Transverse colon (tissue), 4 donors: Measurements from ENCODE around the gene IRAK4. TPM values are rescaled to one million over a fixed set of nuclear protein-coding genes. Genes with fewer than 3 reads are reported as not detected.

Experiments used
- DNase-seq: peaks from one replicate; pipeline ENCODE4 v3.0.0-alpha.2; 2019
- H3K27ac ChIP-seq, 4 donors: fragments of 200-600 bp; sonication (generic); 2 replicates each; pipeline ENCODE4 v1.5.1; 2016 to 2018; ENCODE audit warnings: inconsistent platforms in 4 of 4
- H3K27me3 ChIP-seq: fragments of 200-600 bp; sonication (generic); 2 replicates; pipeline ENCODE4 v1.5.1; 2017; ENCODE audit warnings: inconsistent platforms
- H3K36me3 ChIP-seq, 4 donors: fragments of 200-600 bp; sonication (generic); 2 replicates each; pipeline ENCODE4 v1.5.1; 2017 to 2019; ENCODE audit warnings: inconsistent platforms in 4 of 4
- H3K4me1 ChIP-seq, 4 donors: fragments of 200-600 bp; sonication (generic); 2 replicates each; pipeline ENCODE4 v1.5.1; 2017 to 2020; ENCODE audit warnings: inconsistent platforms in 4 of 4
- H3K4me3 ChIP-seq, 4 donors: fragments of 200-600 bp; sonication (generic); 1 replicate in 1 of 4; 2 replicates in 3 of 4; pipeline versions ENCODE4 v1.5.1 to v1.6.1; 2017 to 2019; ENCODE audit warnings: inconsistent platforms in 4 of 4
- H3K9me3 ChIP-seq, 2 donors: fragments of 200-600 bp; sonication (generic); 2 replicates each; pipeline ENCODE4 v1.5.1; 2017 to 2019; ENCODE audit warnings: inconsistent platforms in 2 of 2
- EP300 ChIP-seq: sonication (generic); formaldehyde crosslinking; IDR thresholded peaks from one replicate; pipeline ENCODE4 v1.6.1; 2017; ENCODE audit warnings: antibody characterized with exemption, low read depth
- POLR2A ChIP-seq: fragments of 450-650 bp; IDR thresholded peaks from one replicate; pipeline ENCODE4 v1.6.1; 2016; ENCODE audit warnings: antibody characterized with exemption, mild to moderate bottlenecking, moderate library complexity
- POLR2AphosphoS5 ChIP-seq, 3 donors: sonication (generic); formaldehyde crosslinking; IDR thresholded peaks; one replicate each; pipeline ENCODE4 v1.6.1; 2016; ENCODE audit warnings: antibody characterized with exemption in 3 of 3
- WGBS, 2 donors: methylation state at CpG; one replicate each; pipeline ENCODE4 v1.1.5; 2018; ENCODE audit warnings: low coverage in 1 of 2; 5-methylcytosine and 5-hydroxymethylcytosine counted together
- in situ Hi-C, 4 donors: fragments of 200-750 bp; cut with MboI; loops; one replicate each; pipeline versions ENCODE4 v1.15.0 to v1.15.1; 2017; ENCODE audit warnings: low sequenced_read_pairs in 3 of 4, low pct_ligation_motif_present in 1 of 4, low pct_unique_long_range_greater_than_20kb in 1 of 4
- intact Hi-C: fragments of 100-400 bp; cut with DNase I; formaldehyde crosslinking; loops from one replicate; pipeline ENCODE4 v1.15.1; 2023; ENCODE audit warnings: low total_unique reads
- total RNA-seq, 4 donors: library from RNA; depleted of rRNA; stranded (reverse); fragments of >200 nt; gene quantifications; one replicate each; pipeline ENCODE4 v1.1.0, GENCODE V29; 2016
- TF ChIP-seq, protein P1 (sequence below), 5 experiments: fragments of 200-600 bp in 3 of 5; fragments of 450-650 bp in 2 of 5; sonication (generic) in 3 of 5; IDR thresholded peaks; 1 replicate in 2 of 5; 2 replicates in 3 of 5; pipeline ENCODE4 v1.5.1; 2016 to 2017; ENCODE audit warnings: antibody characterized with exemption in 5 of 5, inconsistent platforms in 3 of 5, mild to moderate bottlenecking in 2 of 5, moderate library complexity in 1 of 5

IRAK4 gene
- total RNA-seq, 4 donors from 2014 or later = 6.6 to 39.7 (median 19.0) TPM

DNA sequence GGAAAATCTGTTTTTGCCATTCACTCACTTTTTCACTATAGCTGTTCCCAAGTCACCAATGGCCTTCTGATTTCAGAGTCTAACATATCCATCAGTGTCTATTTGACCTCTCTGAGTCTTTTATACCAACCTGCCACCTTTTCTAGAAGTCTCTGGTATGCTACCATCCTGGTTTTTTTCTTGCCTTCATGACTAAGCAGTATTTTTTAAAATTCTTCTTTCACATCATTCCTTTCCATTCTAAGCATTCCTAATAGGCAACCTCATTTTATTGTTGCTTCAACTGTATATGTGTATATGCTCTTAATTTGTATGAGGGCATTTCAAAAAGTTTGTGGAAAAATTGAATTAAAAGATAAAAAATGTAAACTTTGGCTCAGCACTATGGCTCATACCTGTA, 5.0 kb downstream of the IRAK4 start:
- Histone ChIP-seq H3K27me3 (no peaks in the 10 kb centered on the region), H3K9me3 (no peaks in the 10 kb centered on the region), H3K36me3 (peaks cover 0 to 7% (median 0%) of the 10 kb centered on the region in 4 donors), H3K4me1 (peaks cover 5 to 38% (median 17%) of the 10 kb centered on the region in 4 donors), H3K27ac (no peak overlapping the region), H3K4me3 (no peak overlapping the region)
- in situ Hi-C loops (no loop called here), intact Hi-C loops (no loop called here)
- no peak for TF ChIP-seq POLR2AphosphoS5 (IDR thresholded peaks at IDR 0.05)
- no peak for TF ChIP-seq POLR2A
- TF ChIP-seq, protein P1, sequence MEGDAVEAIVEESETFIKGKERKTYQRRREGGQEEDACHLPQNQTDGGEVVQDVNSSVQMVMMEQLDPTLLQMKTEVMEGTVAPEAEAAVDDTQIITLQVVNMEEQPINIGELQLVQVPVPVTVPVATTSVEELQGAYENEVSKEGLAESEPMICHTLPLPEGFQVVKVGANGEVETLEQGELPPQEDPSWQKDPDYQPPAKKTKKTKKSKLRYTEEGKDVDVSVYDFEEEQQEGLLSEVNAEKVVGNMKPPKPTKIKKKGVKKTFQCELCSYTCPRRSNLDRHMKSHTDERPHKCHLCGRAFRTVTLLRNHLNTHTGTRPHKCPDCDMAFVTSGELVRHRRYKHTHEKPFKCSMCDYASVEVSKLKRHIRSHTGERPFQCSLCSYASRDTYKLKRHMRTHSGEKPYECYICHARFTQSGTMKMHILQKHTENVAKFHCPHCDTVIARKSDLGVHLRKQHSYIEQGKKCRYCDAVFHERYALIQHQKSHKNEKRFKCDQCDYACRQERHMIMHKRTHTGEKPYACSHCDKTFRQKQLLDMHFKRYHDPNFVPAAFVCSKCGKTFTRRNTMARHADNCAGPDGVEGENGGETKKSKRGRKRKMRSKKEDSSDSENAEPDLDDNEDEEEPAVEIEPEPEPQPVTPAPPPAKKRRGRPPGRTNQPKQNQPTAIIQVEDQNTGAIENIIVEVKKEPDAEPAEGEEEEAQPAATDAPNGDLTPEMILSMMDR (IDR thresholded peaks at IDR 0.05) = no peak
- TF ChIP-seq EP300 = no peak
- DNase-seq = no peak

DNA sequence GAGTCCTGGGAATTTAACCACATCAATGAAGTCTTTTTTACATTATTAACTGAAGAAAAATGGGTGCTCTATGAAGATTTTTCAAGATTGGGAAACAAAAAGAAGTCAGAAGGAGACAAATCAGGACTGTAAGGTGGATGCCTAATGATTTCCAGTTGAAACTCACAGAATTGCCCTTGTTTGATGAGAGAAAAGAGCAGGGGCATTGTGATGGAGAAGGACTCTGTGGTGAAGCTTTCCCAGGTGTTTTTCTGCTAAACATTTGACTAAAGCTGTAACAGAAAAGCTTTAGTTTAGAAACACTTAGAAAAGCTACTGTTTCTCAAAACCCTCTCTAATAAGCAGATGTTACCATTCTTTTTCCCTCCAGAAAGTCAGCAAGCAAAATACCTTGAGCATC, 5.8 kb downstream of the IRAK4 start:
- H3K4me1 ChIP-seq = peaks cover 5 to 36% (median 14%) of the 10 kb centered on the region in 4 donors
- in situ Hi-C loops = no loop called here
- H3K9me3 ChIP-seq = no peaks in the 10 kb centered on the region
- TF ChIP-seq EP300 = no peak
- TF ChIP-seq POLR2A = no peak
- TF ChIP-seq, protein P1 (IDR thresholded peaks at IDR 0.05) = no peak
- TF ChIP-seq POLR2AphosphoS5 (IDR thresholded peaks at IDR 0.05) = no peak
- no peaks in the 10 kb centered on the region for H3K27me3 ChIP-seq
- intact Hi-C loops = no loop called here
- no peak overlapping the region for H3K4me3 ChIP-seq
- no peak overlapping the region for H3K27ac ChIP-seq
- no peak for DNase-seq
- H3K36me3 ChIP-seq = peaks cover 0 to 10% (median 0%) of the 10 kb centered on the region in 4 donors

DNA sequence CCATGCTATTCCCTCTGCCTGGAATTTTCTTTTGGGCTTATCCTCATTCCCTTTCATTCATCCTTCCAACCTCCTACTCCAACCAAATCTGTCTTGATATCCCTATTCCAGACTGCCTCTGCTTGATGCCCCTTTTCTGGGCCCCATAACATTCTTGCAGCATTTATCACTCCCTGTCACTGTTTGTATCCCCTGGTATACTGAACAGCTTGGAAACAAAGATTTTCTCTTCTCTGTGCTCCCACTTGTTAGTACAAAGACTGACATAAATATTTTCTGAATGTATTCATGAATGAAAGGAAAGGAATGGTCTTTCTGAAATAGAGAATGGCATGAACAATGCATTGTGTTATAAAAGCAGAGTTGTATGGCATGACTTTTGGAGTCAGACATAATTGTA, 7.5 kb downstream of the IRAK4 start:
- TF ChIP-seq EP300 (no peak), POLR2A (no peak), POLR2AphosphoS5 (IDR thresholded peaks at IDR 0.05) (no peak)
- TF ChIP-seq, protein P1 (IDR thresholded peaks at IDR 0.05) = no peak
- H3K27me3 ChIP-seq = no peaks in the 10 kb centered on the region
- intact Hi-C loops = no loop called here
- DNase-seq = no peak
- peaks cover 0 to 21% (median 5%) of the 10 kb centered on the region in 4 donors for H3K36me3 ChIP-seq
- in situ Hi-C loops = no loop called here
- no peaks in the 10 kb centered on the region for H3K9me3 ChIP-seq
- H3K4me3 ChIP-seq = no peak overlapping the region
- peaks cover 0 to 19% (median 4%) of the 10 kb centered on the region in 4 donors for H3K4me1 ChIP-seq
- no peak overlapping the region for H3K27ac ChIP-seq

DNA sequence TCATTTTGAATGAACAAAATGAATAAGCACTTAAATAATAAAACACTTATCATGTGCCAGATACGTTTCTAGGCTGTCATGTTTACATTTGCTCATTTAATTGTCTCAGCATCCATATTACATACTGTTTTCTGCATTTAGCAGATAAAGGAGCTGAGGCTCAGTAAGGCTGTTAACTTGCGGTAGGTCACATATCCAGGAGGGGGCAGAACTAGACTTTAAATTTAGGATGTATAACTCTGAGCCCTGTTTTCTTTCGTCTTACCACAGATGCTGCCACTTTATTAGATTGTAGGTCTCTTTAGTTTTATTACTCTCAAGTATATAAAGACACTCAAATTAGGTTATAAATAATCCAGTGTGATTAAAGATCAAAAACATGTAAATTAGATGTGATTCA, 17.7 kb downstream of the IRAK4 start:
- DNase-seq = no peak

More for the DNA sequence above, 17.7 kb downstream of the IRAK4 start:
- H3K9me3 ChIP-seq = no peaks in the 10 kb centered on the region
- peaks cover 0 to 65% (median 22%) of the 10 kb centered on the region in 4 donors for H3K36me3 ChIP-seq
- H3K4me3 ChIP-seq = no peak overlapping the region
- H3K27ac ChIP-seq = no peak overlapping the region
- H3K27me3 ChIP-seq = no peaks in the 10 kb centered on the region
- TF ChIP-seq EP300 = no peak
- TF ChIP-seq POLR2A = no peak
- TF ChIP-seq, protein P1 (IDR thresholded peaks at IDR 0.05) = no peak
- no peak for TF ChIP-seq POLR2AphosphoS5 (IDR thresholded peaks at IDR 0.05)
- intact Hi-C loops (no loop called here), in situ Hi-C loops (loop anchor here in 2 of 4 donors (10.0 kb wide), 1 partner anchor 108 kb away; no protein-coding TSS in a partner anchor)
- H3K4me1 ChIP-seq = no peaks in the 10 kb centered on the region
- WGBS, 2 donors = 53 to 63% methylated on average over 3 of the region's 3 CpGs
